HS-27A (cell line): ENCODE results near the gene GLRX5.

Source experiments
- DNase-seq: peaks from one replicate; pipeline ENCODE4 v3.0.0-alpha.2; 2012; ENCODE audit warnings: low read depth, missing footprints

GLRX5 gene

GRCh38 chr14:95518045-95518751 lies 16.7 kb upstream of the GLRX5 start:
- DNase-seq: no peak

GRCh38 chr14:95519699-95520098 lies 15.2 kb upstream of the GLRX5 start:
- no peak for DNase-seq

GRCh38 chr14:95520346-95520745 lies 14.5 kb upstream of the GLRX5 start:
- DNase-seq: no peak

GRCh38 chr14:95521001-95521400 lies 13.8 kb upstream of the GLRX5 start:
- DNase-seq: no peak

GRCh38 chr14:95522116-95522515 lies 12.7 kb upstream of the GLRX5 start:
- DNase-seq: no peak

GRCh38 chr14:95522556-95522955 lies 12.3 kb upstream of the GLRX5 start:
- DNase-seq: no peak

- no peak for DNase-seq
Observed at GRCh38 chr14:95523051-95523814, 11.6 kb upstream of the GLRX5 start.

GRCh38 chr14:95523815-95524448 lies 10.9 kb upstream of the GLRX5 start:
- DNase-seq: no peak

- no peak for DNase-seq
Observed at GRCh38 chr14:95524706-95525512, 9.9 kb upstream of the GLRX5 start.

- no peak for DNase-seq
Observed at GRCh38 chr14:95525999-95526398, 8.9 kb upstream of the GLRX5 start.

- no peak for DNase-seq
Observed at GRCh38 chr14:95526483-95527386, 8.1 kb upstream of the GLRX5 start.

- DNase-seq: no peak
Observed at GRCh38 chr14:95527387-95528002, 7.4 kb upstream of the GLRX5 start.

- DNase-seq: no peak
Observed at GRCh38 chr14:95529216-95529615, 5.6 kb upstream of the GLRX5 start.

GRCh38 chr14:95530473-95531276 lies 4.2 kb upstream of the GLRX5 start:
- DNase-seq: no peak

- DNase-seq: no peak
Observed at GRCh38 chr14:95531473-95531872, 3.4 kb upstream of the GLRX5 start.

- DNase-seq: no peak
Observed at GRCh38 chr14:95531969-95532368, 2.9 kb upstream of the GLRX5 start.

GRCh38 chr14:95533391-95533821 lies 1.4 kb upstream of the GLRX5 start:
- no peak for DNase-seq

- no peak for DNase-seq
Observed at GRCh38 chr14:95533822-95534221, 1.0 kb upstream of the GLRX5 start.

GRCh38 chr14:95535226-95536021 lies 574 bp downstream of the GLRX5 start:
- no peak for DNase-seq
